ENCODE results near the gene KRTAP12-4.
A peak's percentile ranks its signal among the peaks of the same experiment; 100 is the strongest.
"Not testable (repeated sequence)": the region's sequence is repeated elsewhere in the genome, so short reads cannot be mapped to it uniquely, and the experiment has no call there.

Gene KRTAP12-4

DNA sequence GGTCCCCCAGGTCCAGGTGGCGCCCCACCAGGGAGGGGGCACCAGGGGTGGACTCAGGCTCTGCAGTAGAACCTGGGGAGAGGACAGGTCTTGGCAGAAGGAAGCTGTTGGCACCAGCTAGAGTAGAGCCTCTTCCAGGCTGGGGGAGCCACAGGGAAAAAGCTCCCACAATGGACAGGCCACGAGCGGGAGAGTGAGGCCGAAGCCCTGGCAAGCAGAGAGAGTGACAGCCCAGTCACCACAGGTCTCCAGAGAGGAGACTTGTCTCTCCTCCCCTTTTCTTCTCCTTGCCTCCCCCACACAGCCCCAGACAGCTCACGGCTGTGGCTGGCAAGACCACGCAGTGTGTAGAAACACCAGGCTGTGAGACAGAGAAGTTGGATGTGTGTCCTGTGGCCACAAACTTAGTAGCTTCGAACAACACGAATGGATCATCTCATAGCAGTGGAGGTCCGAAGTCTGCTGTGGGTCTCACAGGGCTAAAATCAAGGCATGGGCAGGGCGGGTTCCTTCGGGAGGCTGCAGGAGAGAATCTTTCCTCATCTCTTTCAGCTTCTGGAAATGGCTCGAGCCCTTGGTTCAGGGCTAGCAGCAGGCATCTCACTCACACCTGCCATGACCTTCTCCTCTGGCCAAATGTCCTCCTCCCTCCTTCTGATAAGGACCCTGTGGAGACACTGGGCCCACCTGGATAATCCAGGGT, 3.3 kb downstream of the KRTAP12-4 start:
- Histone ChIP-seq H3K27me3 (ENCODE audit: insufficient read depth, insufficient read length) (no peaks in the 10 kb centered on the region), H3K36me3 (ENCODE audit: insufficient read depth, insufficient read length, low read length) (no peaks in the 10 kb centered on the region), H3K4me1 (ENCODE audit: insufficient read depth, insufficient read length) (peaks cover 10% of the 10 kb centered on the region), H3K9ac (ENCODE audit: insufficient read length, low read depth) (no peak overlapping the region), H3K9me3 (ENCODE audit: insufficient read depth, low read length) (no peaks in the 10 kb centered on the region; the same call in 1 of the 2 replicates), H3K4me3 (ENCODE audit: insufficient read length, low read depth) (no peak overlapping the region)
- TF ChIP-seq YY1 (IDR thresholded peaks at IDR 0.05; ENCODE audit: insufficient read depth, insufficient read length): no peak
- TF ChIP-seq SUZ12 (IDR thresholded peaks at IDR 0.05; ENCODE audit: extremely low read depth, insufficient read depth, insufficient read length): no peak
- no peak for TF ChIP-seq ZNF274 (IDR thresholded peaks at IDR 0.05; ENCODE audit: low read depth, low read length)
- DNase-seq (ENCODE audit: low read depth, low spot score): no peak

DNA sequence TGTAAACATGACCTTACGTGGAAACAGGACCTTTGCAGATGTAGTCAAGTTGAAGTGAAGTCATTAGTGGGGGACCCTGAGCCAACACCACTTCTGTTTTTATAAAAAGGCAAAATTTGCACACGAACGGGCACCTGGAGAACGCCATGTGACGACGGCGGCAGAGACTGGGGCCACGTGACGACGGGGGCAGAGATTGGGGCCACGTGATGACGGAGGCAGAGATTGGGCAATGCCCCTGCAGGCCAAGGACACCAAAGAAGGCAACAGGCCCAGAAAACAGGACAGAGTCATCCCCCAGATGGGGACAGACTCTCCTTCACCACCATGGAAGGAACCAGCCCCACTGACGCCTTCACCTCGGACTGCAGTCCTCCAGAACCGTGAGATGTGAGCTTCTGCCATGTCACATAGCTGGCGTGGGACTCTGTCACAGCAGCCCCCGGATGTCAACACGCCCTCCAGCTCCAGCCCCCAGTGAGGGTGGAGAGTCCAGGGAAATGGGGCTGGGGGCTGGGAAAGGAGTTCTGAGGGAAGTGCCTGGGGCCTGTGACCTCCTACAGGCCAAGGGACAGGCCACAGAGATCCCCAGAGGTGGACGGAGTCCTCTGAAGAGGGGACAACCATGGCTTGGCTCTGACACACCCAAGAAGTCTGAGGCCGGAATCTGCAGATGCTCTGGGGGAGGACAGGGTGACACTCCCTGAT, 4.0 kb downstream of the KRTAP12-4 start:
- no peaks in the 10 kb centered on the region for H3K36me3 ChIP-seq (ENCODE audit: insufficient read depth, insufficient read length, low read length)
- H3K9ac ChIP-seq (ENCODE audit: insufficient read length, low read depth): no peak overlapping the region
- no peaks in the 10 kb centered on the region for H3K9me3 ChIP-seq (ENCODE audit: insufficient read depth, low read length)
- peaks cover 10% of the 10 kb centered on the region for H3K4me1 ChIP-seq (ENCODE audit: insufficient read depth, insufficient read length)
- DNase-seq (ENCODE audit: low read depth, low spot score): no peak
- no peaks in the 10 kb centered on the region for H3K27me3 ChIP-seq (ENCODE audit: insufficient read depth, insufficient read length)
- no peak overlapping the region for H3K4me3 ChIP-seq (ENCODE audit: insufficient read length, low read depth)
- TF ChIP-seq YY1 (IDR thresholded peaks at IDR 0.05; ENCODE audit: insufficient read depth, insufficient read length): no peak
- TF ChIP-seq SUZ12 (IDR thresholded peaks at IDR 0.05; ENCODE audit: extremely low read depth, insufficient read depth, insufficient read length): no peak
- no peak for TF ChIP-seq ZNF274 (IDR thresholded peaks at IDR 0.05; ENCODE audit: low read depth, low read length)

DNA sequence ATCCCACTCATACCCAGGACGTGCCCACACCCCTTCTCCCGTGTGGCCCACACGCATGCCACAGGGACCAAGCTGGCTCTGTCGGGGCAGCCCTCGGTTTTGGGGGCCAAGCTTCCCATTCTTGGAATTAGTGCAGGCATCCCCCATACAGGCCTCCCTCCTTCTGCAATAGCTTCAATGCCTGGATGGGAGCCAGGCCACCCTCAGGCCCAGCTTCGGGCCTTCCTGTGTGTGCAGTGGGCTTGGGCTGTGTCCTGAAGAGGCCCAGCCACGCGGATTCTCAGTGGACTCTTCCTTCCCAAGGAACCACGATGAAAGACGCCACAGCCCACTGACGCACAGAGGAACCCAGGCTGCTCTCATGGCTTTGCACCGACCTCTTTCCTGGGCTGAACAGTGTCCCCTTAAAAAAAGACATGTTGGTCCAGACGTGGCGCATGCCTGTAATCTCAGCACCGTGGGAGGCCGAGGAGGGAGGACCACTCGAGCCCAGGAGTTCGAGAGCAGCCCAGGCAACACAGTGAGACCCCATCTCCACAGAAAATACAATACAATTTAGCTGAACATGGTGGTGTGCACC, 4.8 kb downstream of the KRTAP12-4 start:
- Histone ChIP-seq H3K9me3 (ENCODE audit: insufficient read depth, low read length) (peaks cover 7% of the 10 kb centered on the region), H3K4me1 (ENCODE audit: insufficient read depth, insufficient read length) (peaks cover 10% of the 10 kb centered on the region), H3K27me3 (ENCODE audit: insufficient read depth, insufficient read length) (no peaks in the 10 kb centered on the region), H3K9ac (ENCODE audit: insufficient read length, low read depth) (no peak overlapping the region), H3K36me3 (ENCODE audit: insufficient read depth, insufficient read length, low read length) (no peaks in the 10 kb centered on the region), H3K4me3 (ENCODE audit: insufficient read length, low read depth) (no peak overlapping the region)
- TF ChIP-seq SUZ12 (IDR thresholded peaks at IDR 0.05; ENCODE audit: extremely low read depth, insufficient read depth, insufficient read length) (no peak), ZNF274 (IDR thresholded peaks at IDR 0.05; ENCODE audit: low read depth, low read length) (no peak), YY1 (IDR thresholded peaks at IDR 0.05; ENCODE audit: insufficient read depth, insufficient read length) (no peak)
- no peak for DNase-seq (ENCODE audit: low read depth, low spot score)

DNA sequence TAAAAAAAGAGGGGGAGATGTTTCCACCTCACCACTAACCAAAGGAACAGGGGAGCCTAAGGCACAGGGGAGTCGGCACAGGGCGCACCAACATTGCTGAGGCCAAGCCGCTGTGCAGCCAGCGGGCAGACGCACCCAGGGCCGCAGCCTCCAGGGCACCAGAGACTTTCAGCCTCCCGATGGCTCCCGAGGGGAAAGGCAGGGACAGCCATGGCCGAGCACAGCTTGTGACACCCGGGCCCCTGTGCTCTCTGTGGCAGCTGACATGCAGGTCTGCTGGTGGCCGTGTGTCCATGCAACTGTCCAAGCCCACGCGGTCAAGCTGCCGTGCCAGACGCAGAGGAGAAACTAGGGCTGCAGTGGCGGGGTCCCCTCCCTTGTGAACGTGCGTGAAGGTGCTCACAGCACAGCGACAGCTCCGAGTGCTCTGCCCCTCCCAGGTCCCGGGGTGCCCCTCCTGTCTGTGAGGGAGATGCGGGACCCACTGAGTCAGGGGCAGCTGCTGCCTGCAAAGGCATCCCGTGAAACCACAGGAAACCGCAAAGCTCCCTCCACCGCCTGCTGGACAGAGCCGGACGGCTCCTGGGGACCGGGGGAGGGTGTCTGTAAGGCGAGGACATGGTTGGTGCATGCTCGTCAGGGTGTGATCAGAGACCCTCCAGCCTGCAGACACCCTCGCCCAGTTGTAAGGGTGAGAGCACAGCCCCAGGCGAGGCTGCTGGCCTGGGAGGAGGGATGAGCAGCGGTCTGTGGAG, 5.7 kb downstream of the KRTAP12-4 start:
- peak overlapping the region; percentile 6 for H3K9ac ChIP-seq (ENCODE audit: insufficient read length, low read depth)
- DNase-seq (ENCODE audit: low read depth, low spot score): no peak
- TF ChIP-seq ZNF274 (IDR thresholded peaks at IDR 0.05; ENCODE audit: low read depth, low read length) (no peak), SUZ12 (IDR thresholded peaks at IDR 0.05; ENCODE audit: extremely low read depth, insufficient read depth, insufficient read length) (no peak), YY1 (IDR thresholded peaks at IDR 0.05; ENCODE audit: insufficient read depth, insufficient read length) (no peak)
- no peaks in the 10 kb centered on the region for H3K27me3 ChIP-seq (ENCODE audit: insufficient read depth, insufficient read length)
- peaks cover 10% of the 10 kb centered on the region for H3K4me1 ChIP-seq (ENCODE audit: insufficient read depth, insufficient read length)
- peaks cover 16% of the 10 kb centered on the region for H3K9me3 ChIP-seq (ENCODE audit: insufficient read depth, low read length)
- no peak overlapping the region for H3K4me3 ChIP-seq (ENCODE audit: insufficient read length, low read depth)
- H3K36me3 ChIP-seq (ENCODE audit: insufficient read depth, insufficient read length, low read length): no peaks in the 10 kb centered on the region

DNA sequence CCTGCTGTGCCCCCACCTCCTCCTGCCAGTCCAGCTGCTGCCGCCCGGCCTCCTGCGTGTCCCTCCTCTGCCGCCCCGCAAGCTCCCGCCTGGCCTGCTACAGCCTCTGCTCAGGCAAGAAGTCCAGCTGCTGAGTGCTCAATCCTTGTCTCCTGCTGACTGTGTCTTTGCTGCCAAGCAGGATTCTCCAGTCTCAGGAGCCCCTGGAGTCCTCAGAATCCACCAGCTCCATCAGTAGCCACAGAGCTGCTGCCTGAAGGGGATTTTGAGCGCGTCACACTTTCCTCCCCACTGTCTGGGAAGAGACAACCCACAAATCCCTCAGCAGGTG, 7.3 kb downstream of the KRTAP12-4 start:
- no peak for DNase-seq (ENCODE audit: low read depth, low spot score)
- H3K9me3 ChIP-seq (ENCODE audit: insufficient read depth, low read length): peaks cover 17% of the 10 kb centered on the region

DNA sequence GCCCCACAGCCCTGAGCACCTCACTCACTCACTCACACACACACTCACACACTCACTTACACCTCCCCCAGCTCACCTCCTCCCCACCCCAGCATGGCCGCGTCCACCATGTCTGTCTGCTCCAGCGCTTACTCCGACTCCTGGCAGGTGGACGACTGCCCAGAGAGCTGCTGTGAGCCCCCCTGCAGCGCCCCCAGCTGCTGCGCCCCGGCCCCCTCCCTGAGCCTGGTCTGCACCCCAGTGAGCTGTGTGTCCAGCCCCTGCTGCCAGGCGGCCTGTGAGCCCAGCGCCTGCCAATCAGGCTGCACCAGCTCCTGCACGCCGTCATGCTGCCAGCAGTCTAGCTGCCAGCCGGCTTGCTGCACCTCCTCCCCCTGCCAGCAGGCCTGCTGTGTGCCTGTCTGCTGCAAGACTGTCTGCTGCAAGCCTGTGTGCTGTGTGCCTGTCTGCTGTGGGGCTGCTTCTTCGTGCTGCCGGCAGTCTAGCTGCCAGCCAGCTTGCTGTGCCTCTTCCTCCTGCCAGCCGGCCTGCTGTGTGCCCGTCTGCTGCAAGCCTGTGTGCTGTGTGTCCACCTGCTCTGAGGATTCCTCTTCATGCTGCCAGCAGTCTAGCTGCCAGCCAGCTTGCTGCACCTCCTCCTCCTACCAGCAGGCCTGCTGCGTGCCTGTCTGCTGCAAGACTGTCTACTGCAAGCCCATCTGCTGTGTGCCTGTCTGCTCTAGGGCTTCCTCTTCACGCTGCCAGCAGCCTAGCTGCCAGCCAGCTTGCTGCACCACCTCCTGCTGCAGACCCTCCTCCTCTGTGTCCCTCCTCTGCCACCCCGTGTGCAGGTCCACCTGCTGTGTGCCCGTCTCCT, 7.9 kb downstream of the KRTAP12-4 start, which contains the start of gene KRTAP10-11:
KRTAP10-11 (plus strand) TSS at position 49 of the 856 bp plus-strand sequence; CDS start at position 94, 45 bp downstream.
- H3K27me3 ChIP-seq (ENCODE audit: insufficient read depth, insufficient read length); H3K4me3 ChIP-seq (ENCODE audit: insufficient read length, low read depth); DNase-seq (ENCODE audit: low read depth, low spot score); H3K9ac ChIP-seq (ENCODE audit: insufficient read length, low read depth); H3K36me3 ChIP-seq (ENCODE audit: insufficient read depth, insufficient read length, low read length): not testable (repeated sequence)
- Histone ChIP-seq H3K9me3 (ENCODE audit: insufficient read depth, low read length) (peaks cover 17% of the 10 kb centered on the region), H3K4me1 (ENCODE audit: insufficient read depth, insufficient read length) (peaks cover 10% of the 10 kb centered on the region)

More for the DNA sequence above, 7.3 kb downstream of the KRTAP12-4 start:
- Histone ChIP-seq H3K27me3 (ENCODE audit: insufficient read depth, insufficient read length) (no peaks in the 10 kb centered on the region), H3K36me3 (ENCODE audit: insufficient read depth, insufficient read length, low read length) (no peaks in the 10 kb centered on the region), H3K9ac (ENCODE audit: insufficient read length, low read depth) (no peak overlapping the region), H3K4me3 (ENCODE audit: insufficient read length, low read depth) (no peak overlapping the region), H3K4me1 (ENCODE audit: insufficient read depth, insufficient read length) (peaks cover 10% of the 10 kb centered on the region)
- no peak for TF ChIP-seq YY1 (IDR thresholded peaks at IDR 0.05; ENCODE audit: insufficient read depth, insufficient read length)
- no peak for TF ChIP-seq SUZ12 (IDR thresholded peaks at IDR 0.05; ENCODE audit: extremely low read depth, insufficient read depth, insufficient read length)
- no peak for TF ChIP-seq ZNF274 (IDR thresholded peaks at IDR 0.05; ENCODE audit: low read depth, low read length)
